Stimulated activated CD4-positive, alpha-beta T cell treated with anti-CD3 and anti-CD28 coated beads, Interleukin-2, amount 100 ng/mL, for 48 hours (primary cell): ENCODE data around the gene CALY.
"Not testable (repeated sequence)": the region's sequence is repeated elsewhere in the genome, so short reads cannot be mapped to it uniquely, and the experiment has no call there.

Experiments
- DNase-seq, 2 donors: peaks; one replicate each; pipeline ENCODE4 v3.0.0-alpha.2; 2020

CALY gene

GRCh38 chr10:133336577-133337369, at the start of gene CALY:
TSS of gene CALY (minus strand) at chr10:133336896. CDS start at chr10:133328989, 7,907 bp downstream.
- peak; percentile 46 to 58 for DNase-seq

- DNase-seq: no peak
These were observed 48.5 kb upstream of the CALY start for GRCh38 chr10:133385214-133385613.

- DNase-seq: no peak
These were observed 47.4 kb upstream of the CALY start for GRCh38 chr10:133384071-133384470.

GRCh38 chr10:133383551-133383950, 46.9 kb upstream of the CALY start:
- DNase-seq: no peak

- DNase-seq: no peak
These were observed 44.3 kb upstream of the CALY start for GRCh38 chr10:133381036-133381435.

- no peak for DNase-seq
These were observed 43.3 kb upstream of the CALY start for GRCh38 chr10:133379801-133380666.

- DNase-seq: peak in 1 of 2 donors; percentile 46
These were observed 42.6 kb upstream of the CALY start, which contains the start of gene PAOX for GRCh38 chr10:133379152-133379800. TSS of gene PAOX (plus strand) at chr10:133379262. CDS start at chr10:133379317, 55 bp downstream.

- peak in 1 of 2 donors; percentile 51 for DNase-seq
These were observed 41.8 kb upstream of the CALY start for GRCh38 chr10:133378251-133379096.

GRCh38 chr10:133377818-133378250, 41.1 kb upstream of the CALY start:
- no peak for DNase-seq

- DNase-seq: no peak
These were observed 40.5 kb upstream of the CALY start for GRCh38 chr10:133377025-133377817.

GRCh38 chr10:133376183-133376582, 39.5 kb upstream of the CALY start:
- not testable (repeated sequence) for DNase-seq

- DNase-seq: no peak
These were observed 38.8 kb upstream of the CALY start for GRCh38 chr10:133375357-133376115.

- DNase-seq: peak; percentile 93 to 94
These were observed 36.7 kb upstream of the CALY start, which contains the start of gene ECHS1 for GRCh38 chr10:133373174-133374090. TSS of gene ECHS1 (minus strand) at chr10:133373354. CDS start at chr10:133373333, 21 bp downstream.

GRCh38 chr10:133372507-133372906, 35.8 kb upstream of the CALY start:
- no peak for DNase-seq

- DNase-seq: no peak
These were observed 33.5 kb upstream of the CALY start for GRCh38 chr10:133370030-133370786.

- no peak for DNase-seq
These were observed 31.5 kb upstream of the CALY start for GRCh38 chr10:133368153-133368552.

- DNase-seq: not testable (repeated sequence)
These were observed 30.8 kb upstream of the CALY start for GRCh38 chr10:133367461-133367860.

- no peak for DNase-seq
These were observed 30.1 kb upstream of the CALY start for GRCh38 chr10:133366751-133367150.

GRCh38 chr10:133366130-133366478, 29.4 kb upstream of the CALY start:
- DNase-seq: no peak
